Keratinocyte (primary cell): ENCODE measurements around the gene KRT40. TPM values are rescaled to one million over a fixed set of nuclear protein-coding genes. Genes with fewer than 3 reads are reported as not detected.

Experiments
- DNase-seq: peaks from one replicate; pipeline ENCODE4 v3.0.0-alpha.2; 2011; ENCODE audit warnings: low read depth, missing footprints, low spot score
- FAIRE-seq: peaks from 2 replicates; lab custom pipeline; 2011; peaks lifted over from hg19 to GRCh38; lab: Jason Lieb, UNC
- H2AFZ ChIP-seq: 2 replicates; pipeline ENCODE4 v1.6.0; 2012; ENCODE audit warnings: low read length, control low read depth, inconsistent platforms; ENCODE audit not compliant: control insufficient read depth
- H3K27ac ChIP-seq: 2 replicates; pipeline ENCODE4 v1.5.1; 2011; ENCODE audit warnings: low read length; ENCODE audit not compliant: control insufficient read depth, insufficient read depth
- H3K27me3 ChIP-seq: 3 replicates; pipeline ENCODE4 v1.6.0; 2011; ENCODE audit warnings: low read length; ENCODE audit not compliant: control insufficient read depth, insufficient read depth; ENCODE audit errors: extremely low read depth
- H3K36me3 ChIP-seq, 2 experiments: 2 replicates in 1 of 2; 3 replicates in 1 of 2; pipeline ENCODE4 v1.5.1; 2011; ENCODE audit warnings: low read length in 2 of 2, mild to moderate bottlenecking in 1 of 2; ENCODE audit not compliant: control insufficient read depth in 2 of 2, insufficient read depth in 2 of 2; ENCODE audit errors: extremely low read depth in 1 of 2
- H3K4me1 ChIP-seq: 3 replicates; pipeline ENCODE4 v1.5.1; 2011; ENCODE audit warnings: low read length; ENCODE audit not compliant: control insufficient read depth, insufficient read depth; ENCODE audit errors: extremely low read depth
- H3K4me2 ChIP-seq: 3 replicates; pipeline ENCODE4 v1.6.0; 2011; ENCODE audit warnings: low read depth, low read length; ENCODE audit not compliant: control insufficient read depth, insufficient read depth; ENCODE audit errors: extremely low read depth
- H3K4me3 ChIP-seq, 3 experiments: fragments of 200-600 bp in 1 of 3; sonication (generic) in 1 of 3; 2 replicates in 2 of 3; 3 replicates in 1 of 3; pipeline ENCODE4 v1.5.1; 2011 to 2016; ENCODE audit warnings: low read length in 3 of 3, mild to moderate bottlenecking in 3 of 3, control low read depth in 2 of 3, inconsistent platforms in 1 of 3, low read depth in 1 of 3, mixed read lengths in 1 of 3, mixed run types in 1 of 3, moderate library complexity in 1 of 3; ENCODE audit not compliant: control insufficient read depth in 2 of 3, insufficient read depth in 2 of 3; ENCODE audit errors: extremely low read depth in 1 of 3
- H3K79me2 ChIP-seq: 2 replicates; pipeline ENCODE4 v1.6.0; 2012; ENCODE audit warnings: low read length; ENCODE audit not compliant: control insufficient read depth, insufficient read depth
- H3K9ac ChIP-seq: 3 replicates; pipeline ENCODE4 v1.6.0; 2011; ENCODE audit warnings: low read length; ENCODE audit not compliant: control insufficient read depth, insufficient read depth; ENCODE audit errors: extremely low read depth
- H3K9me1 ChIP-seq: 3 replicates; pipeline ENCODE4 v1.6.0; 2011; ENCODE audit warnings: low read length; ENCODE audit not compliant: control insufficient read depth, insufficient read depth; ENCODE audit errors: extremely low read depth
- H3K9me3 ChIP-seq: 2 replicates; pipeline ENCODE4 v1.5.1; 2012; ENCODE audit warnings: low read depth, low read length; ENCODE audit not compliant: control insufficient read depth
- H4K20me1 ChIP-seq: 3 replicates; pipeline ENCODE4 v1.6.0; 2011; ENCODE audit warnings: low read length; ENCODE audit not compliant: control insufficient read depth, insufficient read depth; ENCODE audit errors: extremely low read depth
- EZH2 ChIP-seq: IDR thresholded peaks from one replicate; pipeline ENCODE4 v1.6.1; 2012; ENCODE audit warnings: inconsistent platforms, mild to moderate bottlenecking, low read length, moderate library complexity
- dilution Hi-C: fragments of 300-500 bp; cut with MboI; formaldehyde crosslinking; loops from one replicate; pipeline ENCODE4 v1.7.0; 2020; ENCODE audit warnings: low sequenced_read_pairs; ENCODE audit not compliant: extremely low pct_ligation_motif_present
- polyA plus RNA-seq, 5 experiments: library from polyadenylated mRNA; depleted of rRNA in 3 of 5; stranded (reverse) in 3 of 5; stranded (forward) in 1 of 5; unstranded in 1 of 5; fragments of >200 nt; gene quantifications; 1 replicate in 1 of 5; 2 replicates in 3 of 5; 3 replicates in 1 of 5; pipeline versions ENCODE4 v1.2.1 to v1.2.3, GENCODE V29; 2011 to 2012; ENCODE audit warnings: missing spikeins in 2 of 5, low read depth in 1 of 5, low replicate concordance in 1 of 5
- TF ChIP-seq, protein P1 (sequence below), 3 experiments: IDR thresholded peaks in 1 of 3; conservative IDR thresholded peaks in 1 of 3; optimal IDR thresholded peaks in 1 of 3; 2 replicates in 2 of 3; 3 replicates in 1 of 3; pipeline versions ENCODE3 to v1.5.1; 2011; ENCODE audit warnings: low read length in 3 of 3, mild to moderate bottlenecking in 3 of 3, moderate library complexity in 2 of 3, control low read depth in 1 of 3, inconsistent platforms in 1 of 3; ENCODE audit not compliant: insufficient read depth in 2 of 3; ENCODE audit errors: extremely low read depth in 1 of 3

Gene KRT40
- polyA plus RNA-seq, 1 donor (not counting 4 experiments of a cell fraction or from before 2014, with no cell fraction given), result 0.03 TPM

DNA sequence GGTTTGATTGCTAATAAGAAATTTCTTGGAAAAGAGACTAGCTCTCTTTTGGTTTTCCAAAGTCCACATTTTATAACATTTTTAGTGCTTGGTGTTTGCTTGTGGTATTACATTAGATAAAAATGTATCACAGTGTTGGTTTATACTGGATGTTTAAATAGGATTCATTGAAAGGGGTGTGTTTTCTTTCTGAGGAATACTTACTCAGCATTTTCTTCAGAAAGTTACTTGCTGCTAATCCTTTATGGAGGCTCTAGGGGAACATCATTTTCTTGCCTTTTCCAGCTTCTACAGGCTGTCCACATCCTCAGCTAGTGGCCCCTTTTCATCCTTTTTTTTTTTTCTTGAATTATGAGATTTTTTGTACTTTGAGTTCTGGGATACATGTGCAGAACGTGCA, 16.5 kb downstream of the KRT40 start:
- Histone ChIP-seq H3K27me3 (no peaks in the 10 kb centered on the region), H3K9ac (no peak overlapping the region), H3K9me1 (no peaks in the 10 kb centered on the region), H3K36me3 (no peaks in the 10 kb centered on the region), H3K4me1 (no peaks in the 10 kb centered on the region), H3K9me3 (no peaks in the 10 kb centered on the region), H3K27ac (no peak overlapping the region), H3K4me2 (no peak overlapping the region), H3K79me2 (no peaks in the 10 kb centered on the region), H4K20me1 (no peaks in the 10 kb centered on the region), H2AFZ (no peak overlapping the region), H3K4me3 (no peak overlapping the region)
- DNase-seq (no peak), FAIRE-seq (no peak)
- dilution Hi-C loops, result no loop called here
- no peak for TF ChIP-seq EZH2
- TF ChIP-seq, protein P1, sequence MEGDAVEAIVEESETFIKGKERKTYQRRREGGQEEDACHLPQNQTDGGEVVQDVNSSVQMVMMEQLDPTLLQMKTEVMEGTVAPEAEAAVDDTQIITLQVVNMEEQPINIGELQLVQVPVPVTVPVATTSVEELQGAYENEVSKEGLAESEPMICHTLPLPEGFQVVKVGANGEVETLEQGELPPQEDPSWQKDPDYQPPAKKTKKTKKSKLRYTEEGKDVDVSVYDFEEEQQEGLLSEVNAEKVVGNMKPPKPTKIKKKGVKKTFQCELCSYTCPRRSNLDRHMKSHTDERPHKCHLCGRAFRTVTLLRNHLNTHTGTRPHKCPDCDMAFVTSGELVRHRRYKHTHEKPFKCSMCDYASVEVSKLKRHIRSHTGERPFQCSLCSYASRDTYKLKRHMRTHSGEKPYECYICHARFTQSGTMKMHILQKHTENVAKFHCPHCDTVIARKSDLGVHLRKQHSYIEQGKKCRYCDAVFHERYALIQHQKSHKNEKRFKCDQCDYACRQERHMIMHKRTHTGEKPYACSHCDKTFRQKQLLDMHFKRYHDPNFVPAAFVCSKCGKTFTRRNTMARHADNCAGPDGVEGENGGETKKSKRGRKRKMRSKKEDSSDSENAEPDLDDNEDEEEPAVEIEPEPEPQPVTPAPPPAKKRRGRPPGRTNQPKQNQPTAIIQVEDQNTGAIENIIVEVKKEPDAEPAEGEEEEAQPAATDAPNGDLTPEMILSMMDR (optimal IDR thresholded peaks at IDR 0.05 in 1 of 3, IDR thresholded peaks at IDR 0.05 in 1 of 3, conservative IDR thresholded peaks at IDR 0.05 in 1 of 3; ENCODE audit: extremely low read depth in 1 of 3, insufficient read depth in 2 of 3, low read length in 3 of 3), result no peak

DNA sequence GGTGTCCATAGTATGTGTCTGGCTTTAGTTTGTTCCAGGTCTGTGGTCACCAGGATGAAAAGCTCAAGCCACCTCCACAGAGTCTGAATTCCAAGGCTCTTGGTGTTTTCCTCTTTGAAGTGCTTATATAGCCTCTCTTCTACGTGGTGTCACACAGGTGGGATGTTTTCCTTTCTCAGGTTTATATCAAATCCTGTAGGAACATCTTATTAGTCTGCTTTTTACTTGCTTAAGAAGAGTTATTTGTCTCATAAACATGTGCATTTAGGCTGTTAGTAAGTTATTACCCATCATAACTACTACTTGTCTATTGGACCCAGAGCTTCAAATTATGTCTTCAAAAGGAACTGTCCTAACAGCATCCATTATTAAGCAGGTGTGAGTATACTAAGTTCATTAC, 17.3 kb downstream of the KRT40 start, which contains the start of gene KRT39:
TSS of gene KRT39 (minus strand) at position 101 of the 400 bp plus-strand sequence. CDS start at position 9, 92 bp downstream.
- dilution Hi-C loops, result no loop called here
- no peak within 1 kb of the TSS for H3K9ac ChIP-seq
- H3K9me3 ChIP-seq, result no peaks in the 10 kb centered on the region
- H3K79me2 ChIP-seq, result no peaks in the 10 kb centered on the region
- no peaks in the 10 kb centered on the region for H4K20me1 ChIP-seq
- no peaks in the 10 kb centered on the region for H3K27me3 ChIP-seq
- no peak within 1 kb of the TSS for H3K27ac ChIP-seq
- DNase-seq, result no peak
- H3K4me2 ChIP-seq, result no peak within 1 kb of the TSS
- no peaks in the 10 kb centered on the region for H3K36me3 ChIP-seq
- no peak for FAIRE-seq
- no peaks in the 10 kb centered on the region for H3K9me1 ChIP-seq
- H2AFZ ChIP-seq, result no peak within 1 kb of the TSS
- no peaks in the 10 kb centered on the region for H3K4me1 ChIP-seq
- TF ChIP-seq EZH2, result no peak
- TF ChIP-seq, protein P1 (optimal IDR thresholded peaks at IDR 0.05 in 1 of 3, IDR thresholded peaks at IDR 0.05 in 1 of 3, conservative IDR thresholded peaks at IDR 0.05 in 1 of 3; ENCODE audit: extremely low read depth in 1 of 3, insufficient read depth in 2 of 3, low read length in 3 of 3), result no peak
- no peak within 1 kb of the TSS for H3K4me3 ChIP-seq
